GM20000 (cell line): Measurements from ENCODE around the gene CACNA2D1.

Experiments used
- DNase-seq: peaks from one replicate; pipeline ENCODE4 v3.0.0; 2012; ENCODE audit warnings: low spot score
- CTCF ChIP-seq: IDR thresholded peaks from 2 replicates; pipeline ENCODE4 v1.5.1; 2012; ENCODE audit warnings: mild to moderate bottlenecking, control low read depth; ENCODE audit errors: extremely low read depth, missing control alignments

Gene CACNA2D1

DNA sequence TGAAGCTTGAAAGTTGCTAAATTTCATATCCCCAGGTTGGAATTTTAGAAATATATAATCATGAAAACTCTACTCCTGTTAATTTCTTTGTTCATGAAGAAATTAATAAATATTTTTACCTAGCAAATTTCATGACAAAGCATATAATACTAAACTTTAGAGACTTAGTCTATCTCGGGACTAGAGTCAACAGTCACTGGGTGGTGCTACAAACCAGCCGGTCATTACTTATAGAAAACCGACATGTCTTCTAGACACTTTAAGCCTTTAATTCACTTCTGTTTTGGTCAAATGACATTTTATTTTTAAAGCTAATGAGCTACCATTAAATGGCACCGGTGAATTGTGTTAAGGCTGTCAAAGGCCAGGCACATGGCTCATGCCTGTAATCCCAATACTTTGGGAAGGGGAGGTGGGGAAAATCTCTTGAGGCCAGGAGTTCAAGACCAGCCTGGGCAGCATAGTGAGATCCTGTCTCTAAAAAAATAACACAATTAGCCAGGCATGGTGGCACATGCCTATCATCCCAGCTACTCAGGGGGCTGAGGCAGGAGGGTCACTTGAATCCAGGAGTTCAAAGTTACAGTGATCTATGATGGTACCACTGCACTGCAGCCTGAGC is 270.1 kb downstream of the CACNA2D1 start:
- DNase-seq = no peak
- no peak for TF ChIP-seq CTCF

DNA sequence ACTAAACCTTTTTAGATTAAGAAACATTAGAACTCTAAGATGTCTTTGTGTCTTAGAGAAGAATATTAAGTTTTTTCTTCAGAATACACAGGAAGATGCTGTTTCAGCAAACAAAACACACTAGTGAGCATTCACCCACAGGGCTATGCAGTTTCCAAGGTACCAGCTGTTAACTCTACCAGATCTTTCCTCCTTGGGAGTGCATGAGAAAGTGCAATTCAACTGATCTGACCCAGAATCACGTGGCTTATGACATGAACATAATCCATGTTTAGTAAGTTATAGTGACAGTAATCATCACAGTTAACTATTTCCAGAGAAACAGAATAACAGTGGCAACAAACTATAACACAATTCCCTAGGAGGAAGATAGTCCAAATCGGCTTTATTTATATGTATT is 270.7 kb downstream of the CACNA2D1 start:
- TF ChIP-seq CTCF = no peak
- DNase-seq = no peak

- TF ChIP-seq CTCF = no peak
- no peak for DNase-seq
Measured at GRCh38 chr7:82172017-82172416, 271.6 kb downstream of the CACNA2D1 start.

- no peak for TF ChIP-seq CTCF
- no peak for DNase-seq
Measured at GRCh38 chr7:82167558-82168314, 275.8 kb downstream of the CACNA2D1 start.

GRCh38 chr7:82166260-82167015 is 277.1 kb downstream of the CACNA2D1 start:
- DNase-seq = no peak
- TF ChIP-seq CTCF = no peak

DNA sequence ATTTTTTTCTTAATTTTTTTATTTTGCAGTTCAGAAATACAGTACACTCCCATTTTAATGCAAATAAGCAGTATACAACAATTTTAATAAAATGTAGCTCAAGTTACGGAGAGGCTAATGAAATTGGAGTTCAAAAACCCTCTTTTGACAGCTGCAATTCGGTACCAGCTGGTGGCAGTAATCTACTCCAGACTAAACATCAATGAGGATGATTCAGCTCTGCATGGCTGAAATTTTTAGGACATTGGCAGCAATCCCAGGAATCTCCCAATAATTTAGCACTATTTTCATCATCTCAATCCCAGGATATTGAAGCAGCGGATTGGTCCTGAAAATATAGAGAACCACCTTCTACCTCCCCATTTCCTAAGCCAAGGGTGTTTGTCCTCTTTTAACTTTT is 278.8 kb downstream of the CACNA2D1 start:
- TF ChIP-seq CTCF = no peak
- DNase-seq = no peak

- no peak for DNase-seq
- no peak for TF ChIP-seq CTCF
Measured at GRCh38 chr7:82164410-82164809, 279.2 kb downstream of the CACNA2D1 start.
